Measurements from ENCODE around the gene NEDD4L.

The NEDD4L gene

GRCh38 chr18:58291131-58291530, 247.1 kb downstream of the NEDD4L start:
- TF ChIP-seq CTCF (IDR thresholded peaks at IDR 0.05; ENCODE audit: extremely low read depth, missing control alignments), result no peak

GRCh38 chr18:58292638-58293037, 248.6 kb downstream of the NEDD4L start:
- no peak for TF ChIP-seq CTCF (IDR thresholded peaks at IDR 0.05; ENCODE audit: extremely low read depth, missing control alignments)
- DNase-seq (ENCODE audit: low spot score), result no peak

More at GRCh38 chr18:58291131-58291530, 247.1 kb downstream of the NEDD4L start:
- no peak for DNase-seq (ENCODE audit: low spot score)

GRCh38 chr18:58297198-58297597, 253.2 kb downstream of the NEDD4L start:
- no peak for TF ChIP-seq CTCF (IDR thresholded peaks at IDR 0.05; ENCODE audit: extremely low read depth, missing control alignments)
- DNase-seq (ENCODE audit: low spot score), result no peak

GRCh38 chr18:58298251-58299134, 254.5 kb downstream of the NEDD4L start:
- DNase-seq (ENCODE audit: low spot score), result no peak
- no peak for TF ChIP-seq CTCF (IDR thresholded peaks at IDR 0.05; ENCODE audit: extremely low read depth, missing control alignments)

- no peak for DNase-seq (ENCODE audit: low spot score)
- TF ChIP-seq CTCF (IDR thresholded peaks at IDR 0.05; ENCODE audit: extremely low read depth, missing control alignments), result no peak
Observed at GRCh38 chr18:58299135-58299473, 255.1 kb downstream of the NEDD4L start.

GRCh38 chr18:58299936-58300335, 255.9 kb downstream of the NEDD4L start:
- no peak for DNase-seq (ENCODE audit: low spot score)
- no peak for TF ChIP-seq CTCF (IDR thresholded peaks at IDR 0.05; ENCODE audit: extremely low read depth, missing control alignments)

GRCh38 chr18:58300867-58301266, 256.8 kb downstream of the NEDD4L start:
- TF ChIP-seq CTCF (IDR thresholded peaks at IDR 0.05; ENCODE audit: extremely low read depth, missing control alignments), result no peak
- no peak for DNase-seq (ENCODE audit: low spot score)

Data from GM20000 (cell line).